ENCODE results near the gene WDR27. TPM values are rescaled to one million over a fixed set of nuclear protein-coding genes. Genes with fewer than 3 reads are reported as not detected.

WDR27 gene
- total and polyA plus RNA-seq, 9 donors: 16.6 to 53.4 (median 38.7) TPM

DNA sequence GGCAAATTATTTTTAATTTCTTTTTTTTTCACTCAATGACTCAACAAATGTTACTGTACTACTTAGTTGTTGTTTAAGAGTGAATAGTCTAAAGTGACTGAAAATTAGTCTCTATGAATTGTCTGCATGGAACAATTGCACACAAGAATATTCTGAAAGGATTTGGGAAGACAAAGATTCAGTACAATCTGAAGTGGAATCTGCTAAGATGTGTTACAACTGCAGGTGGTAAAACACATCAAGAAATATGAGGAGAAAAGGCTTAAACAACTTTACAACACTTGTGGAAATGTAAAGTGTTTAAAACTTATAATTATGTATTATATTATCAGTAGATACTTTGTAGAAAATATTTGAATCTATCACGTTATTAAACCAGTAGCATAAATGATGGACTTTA is 193.4 kb downstream of the WDR27 start:
- no peaks in the 10 kb centered on the region for H3K9me3 ChIP-seq
- no peak overlapping the region for H3K4me3 ChIP-seq
- intact Hi-C loops (cut with DNase I): loop anchor here in 1 of 4 donors (10.0 kb wide), 1 partner anchor 126 kb away; no protein-coding TSS in a partner anchor
- no peaks in the 10 kb centered on the region for H3K36me3 ChIP-seq
- peaks cover 3% of the 10 kb centered on the region for H3K4me1 ChIP-seq (ENCODE audit: insufficient read depth)
- H3K27me3 ChIP-seq: no peaks in the 10 kb centered on the region
- H3K27ac ChIP-seq: no peak overlapping the region
- 97 to 100% (median 100%) methylated on average over 1 of the region's 1 CpG for WGBS, 3 donors
- DNase-seq: no peak
- TF ChIP-seq, protein P1, sequence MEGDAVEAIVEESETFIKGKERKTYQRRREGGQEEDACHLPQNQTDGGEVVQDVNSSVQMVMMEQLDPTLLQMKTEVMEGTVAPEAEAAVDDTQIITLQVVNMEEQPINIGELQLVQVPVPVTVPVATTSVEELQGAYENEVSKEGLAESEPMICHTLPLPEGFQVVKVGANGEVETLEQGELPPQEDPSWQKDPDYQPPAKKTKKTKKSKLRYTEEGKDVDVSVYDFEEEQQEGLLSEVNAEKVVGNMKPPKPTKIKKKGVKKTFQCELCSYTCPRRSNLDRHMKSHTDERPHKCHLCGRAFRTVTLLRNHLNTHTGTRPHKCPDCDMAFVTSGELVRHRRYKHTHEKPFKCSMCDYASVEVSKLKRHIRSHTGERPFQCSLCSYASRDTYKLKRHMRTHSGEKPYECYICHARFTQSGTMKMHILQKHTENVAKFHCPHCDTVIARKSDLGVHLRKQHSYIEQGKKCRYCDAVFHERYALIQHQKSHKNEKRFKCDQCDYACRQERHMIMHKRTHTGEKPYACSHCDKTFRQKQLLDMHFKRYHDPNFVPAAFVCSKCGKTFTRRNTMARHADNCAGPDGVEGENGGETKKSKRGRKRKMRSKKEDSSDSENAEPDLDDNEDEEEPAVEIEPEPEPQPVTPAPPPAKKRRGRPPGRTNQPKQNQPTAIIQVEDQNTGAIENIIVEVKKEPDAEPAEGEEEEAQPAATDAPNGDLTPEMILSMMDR (IDR thresholded peaks at IDR 0.05): no peak
- TF ChIP-seq EP300 (IDR thresholded peaks at IDR 0.05): no peak
- TF ChIP-seq POLR2A (IDR thresholded peaks at IDR 0.05): no peak

DNA sequence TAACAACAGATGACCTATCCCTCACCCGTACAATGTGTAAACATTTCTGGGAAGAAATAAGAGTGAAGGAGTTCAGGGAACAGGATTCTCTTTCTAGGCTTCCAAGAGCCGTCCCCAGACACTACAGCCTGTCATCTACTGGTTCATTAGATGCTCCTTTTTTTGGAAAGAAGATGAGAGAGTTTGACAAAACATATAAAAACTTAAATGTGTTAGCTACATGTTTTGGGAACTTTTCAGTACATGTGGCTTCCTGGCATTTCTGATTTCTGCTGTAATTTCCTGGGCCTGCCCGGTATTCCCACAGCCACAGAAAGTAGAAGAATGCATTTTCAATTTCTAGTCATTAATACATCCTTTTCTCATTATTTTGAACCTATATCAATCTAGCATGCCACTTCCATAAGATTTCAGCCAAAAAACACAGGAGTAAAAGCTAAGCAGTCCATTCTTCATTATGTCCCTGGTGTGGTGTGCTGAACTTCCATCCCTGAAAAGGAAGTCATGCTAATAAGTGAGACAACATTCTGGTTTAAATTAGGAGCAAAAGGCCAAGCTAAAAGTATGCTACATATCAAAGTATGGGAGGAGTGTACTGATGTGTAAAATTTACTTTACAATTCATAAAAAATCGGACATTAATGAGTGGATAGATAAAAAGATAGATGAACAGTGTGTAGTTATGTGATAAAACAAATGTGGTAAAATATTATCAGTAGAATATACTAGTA is 198.2 kb downstream of the WDR27 start:
- TF ChIP-seq, protein P1 (IDR thresholded peaks at IDR 0.05): no peak
- no peak for TF ChIP-seq EP300 (IDR thresholded peaks at IDR 0.05)
- no peak for TF ChIP-seq POLR2A (IDR thresholded peaks at IDR 0.05)
- Histone ChIP-seq H3K36me3 (no peaks in the 10 kb centered on the region), H3K27ac (no peak overlapping the region), H3K4me1 (ENCODE audit: insufficient read depth) (peaks cover 3% of the 10 kb centered on the region), H3K27me3 (no peaks in the 10 kb centered on the region), H3K9me3 (no peaks in the 10 kb centered on the region), H3K4me3 (no peak overlapping the region)
- no peak for DNase-seq
- intact Hi-C loops (cut with DNase I): loop anchor here in 1 of 4 donors (10.0 kb wide), 1 partner anchor 131 kb away; no protein-coding TSS in a partner anchor
- WGBS, 3 donors: 70 to 75% (median 74%) methylated on average over 4 of the region's 4 CpGs

DNA sequence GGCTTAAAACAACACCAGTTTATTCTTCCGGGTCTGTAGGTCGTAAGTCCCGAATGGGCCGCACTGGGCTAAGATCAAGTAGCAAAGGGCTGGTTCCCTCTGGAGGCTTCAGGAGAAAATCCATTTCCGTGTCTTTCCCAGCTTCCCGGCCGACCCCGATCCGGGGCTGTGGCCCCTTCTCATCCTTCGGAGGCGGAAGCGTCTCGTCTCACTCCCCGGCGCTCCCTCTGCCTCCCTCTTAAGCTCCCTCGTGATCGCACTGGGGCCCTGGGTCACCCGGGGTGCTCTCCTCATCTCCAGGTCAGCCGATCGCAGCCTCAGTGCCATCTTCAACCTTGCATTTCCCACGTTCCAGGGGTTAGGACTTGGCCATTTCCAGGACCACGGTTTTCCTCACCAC is 199.4 kb downstream of the WDR27 start:
- H3K4me3 ChIP-seq: no peak overlapping the region
- no peaks in the 10 kb centered on the region for H3K9me3 ChIP-seq
- no peaks in the 10 kb centered on the region for H3K27me3 ChIP-seq
- no peak for TF ChIP-seq POLR2A (IDR thresholded peaks at IDR 0.05)
- TF ChIP-seq, protein P1 (IDR thresholded peaks at IDR 0.05): no peak
- TF ChIP-seq EP300 (IDR thresholded peaks at IDR 0.05): no peak
- H3K27ac ChIP-seq: no peak overlapping the region
- H3K4me1 ChIP-seq (ENCODE audit: insufficient read depth): peaks cover 3% of the 10 kb centered on the region
- intact Hi-C loops (cut with DNase I): loop anchor here in 1 of 4 donors (10.0 kb wide), 1 partner anchor 132 kb away; no protein-coding TSS in a partner anchor
- 96 to 97% (median 96%) methylated on average over 22 of the region's 22 CpGs for WGBS, 3 donors
- DNase-seq: no peak
- no peaks in the 10 kb centered on the region for H3K36me3 ChIP-seq

DNA sequence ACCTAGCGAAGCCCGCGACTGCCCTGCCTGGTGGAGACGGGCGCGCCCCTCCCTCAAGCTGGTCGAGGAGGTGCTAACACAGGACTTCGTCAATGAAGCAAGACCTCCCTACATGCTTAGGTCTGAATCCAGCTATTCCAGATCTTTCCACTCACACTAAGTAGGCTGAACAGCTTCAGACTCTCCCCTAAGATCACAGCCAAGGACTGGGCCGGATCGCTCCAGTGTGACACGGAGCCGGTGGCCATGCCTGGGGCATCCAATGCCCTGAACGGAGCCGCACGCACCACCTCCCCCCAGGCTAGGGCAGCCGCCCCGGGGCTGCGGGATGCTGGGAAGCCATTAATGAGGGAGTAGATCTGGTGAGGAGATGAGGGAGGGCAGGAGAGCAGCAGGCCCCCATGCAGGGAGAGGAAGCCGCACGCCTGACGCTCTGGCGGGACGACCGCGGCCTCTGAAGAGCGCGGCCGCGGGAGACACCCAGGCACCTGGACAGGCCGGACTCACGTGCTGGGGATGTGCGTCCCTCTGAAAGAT is 200.0 kb downstream of the WDR27 start:
- Histone ChIP-seq H3K36me3 (no peaks in the 10 kb centered on the region), H3K27me3 (no peaks in the 10 kb centered on the region), H3K9me3 (no peaks in the 10 kb centered on the region), H3K27ac (no peak overlapping the region), H3K4me3 (no peak overlapping the region), H3K4me1 (ENCODE audit: insufficient read depth) (peaks cover 3% of the 10 kb centered on the region)
- TF ChIP-seq EP300 (IDR thresholded peaks at IDR 0.05) (no peak), POLR2A (IDR thresholded peaks at IDR 0.05) (no peak)
- TF ChIP-seq, protein P1 (IDR thresholded peaks at IDR 0.05): no peak
- 95 to 96% (median 96%) methylated on average over 32 of the region's 32 CpGs for WGBS, 3 donors
- no peak for DNase-seq
- intact Hi-C loops (cut with DNase I): loop anchor here in 1 of 4 donors (10.0 kb wide), 1 partner anchor 133 kb away; no protein-coding TSS in a partner anchor
